Activated T-helper 2 cell treated with anti-CD3 and anti-CD28 coated beads, Interferon-gamma antibody, Interleukin-2, Interleukin-4, amounts not matched to agents 10 μg/mL and 5 μg/mL and 100 μg/mL, durations not matched to agents 14 hours and 24 hours and 36 hours (primary cell): ENCODE results near the gene KCNT2. TPM values are rescaled to one million over a fixed set of nuclear protein-coding genes. Genes with fewer than 3 reads are reported as not detected.
"Not testable (repeated sequence)": the region's sequence is repeated elsewhere in the genome, so short reads cannot be mapped to it uniquely, and the experiment has no call there.

ENCODE experiments used
- DNase-seq: peaks from one replicate; pipeline ENCODE4 v3.0.0; 2021; ENCODE audit warnings: low spot score
- H3K27ac Mint-ChIP-seq: one replicate; pipeline ENCODE4 v1.8.0; 2021; ENCODE audit warnings: mixed read lengths
- H3K27me3 Mint-ChIP-seq: one replicate; pipeline ENCODE4 v1.8.0; 2021; ENCODE audit warnings: low read depth, mixed read lengths
- H3K36me3 Mint-ChIP-seq: one replicate; pipeline ENCODE4 v1.8.0; 2021; ENCODE audit warnings: low read depth, mixed read lengths
- H3K4me1 Mint-ChIP-seq: one replicate; pipeline ENCODE4 v1.8.0; 2021; ENCODE audit warnings: low read depth, mixed read lengths
- H3K4me3 Mint-ChIP-seq: one replicate; pipeline ENCODE4 v1.8.0; 2021; ENCODE audit warnings: low read depth, mild to moderate bottlenecking, moderate library complexity, mixed read lengths
- H3K9me3 Mint-ChIP-seq: one replicate; pipeline ENCODE4 v1.8.0; 2021; ENCODE audit warnings: mixed read lengths
- intact Hi-C: fragments of 100-400 bp; cut with micrococcal nuclease; formaldehyde crosslinking; loops from one replicate; pipeline ENCODE4 v1.15.1; 2023
- total RNA-seq: library from RNA; stranded (reverse); gene quantifications from 2 replicates; pipeline ENCODE4 v1.2.3, GENCODE V29; 2022

Gene KCNT2
- total RNA-seq, 1 donor from 2014 or later = not detected

- Mint-ChIP-seq H3K4me3 (no peak overlapping the region), H3K27ac (no peak overlapping the region), H3K27me3 (no peaks in the 10 kb centered on the region), H3K4me1 (no peaks in the 10 kb centered on the region), H3K9me3 (no peaks in the 10 kb centered on the region), H3K36me3 (no peaks in the 10 kb centered on the region)
- DNase-seq = no peak
- intact Hi-C loops = no loop called here
Measured at GRCh38 chr1:196302420-196302819, 305.8 kb downstream of the KCNT2 start.

- intact Hi-C loops = no loop called here
- Mint-ChIP-seq H3K36me3 (no peaks in the 10 kb centered on the region), H3K27me3 (no peaks in the 10 kb centered on the region), H3K9me3 (no peaks in the 10 kb centered on the region), H3K27ac (no peak overlapping the region), H3K4me3 (no peak overlapping the region), H3K4me1 (no peaks in the 10 kb centered on the region)
- DNase-seq = no peak
Measured at GRCh38 chr1:196295766-196296165, 312.5 kb downstream of the KCNT2 start.

GRCh38 chr1:196278816-196279215 is 329.4 kb downstream of the KCNT2 start:
- no peaks in the 10 kb centered on the region for H3K9me3 Mint-ChIP-seq
- H3K4me1 Mint-ChIP-seq = no peaks in the 10 kb centered on the region
- no peaks in the 10 kb centered on the region for H3K27me3 Mint-ChIP-seq

GRCh38 chr1:196277860-196278259 is 330.4 kb downstream of the KCNT2 start:
- Mint-ChIP-seq H3K36me3 (no peaks in the 10 kb centered on the region), H3K4me3 (no peak overlapping the region), H3K27me3 (no peaks in the 10 kb centered on the region), H3K4me1 (no peaks in the 10 kb centered on the region), H3K9me3 (no peaks in the 10 kb centered on the region), H3K27ac (no peak overlapping the region)
- intact Hi-C loops = no loop called here
- no peak for DNase-seq

More at GRCh38 chr1:196278816-196279215, 329.4 kb downstream of the KCNT2 start:
- no peak overlapping the region for H3K27ac Mint-ChIP-seq
- DNase-seq = no peak
- intact Hi-C loops = no loop called here
- no peaks in the 10 kb centered on the region for H3K36me3 Mint-ChIP-seq
- H3K4me3 Mint-ChIP-seq = no peak overlapping the region

- Mint-ChIP-seq H3K36me3 (no peaks in the 10 kb centered on the region), H3K4me1 (no peaks in the 10 kb centered on the region), H3K27ac (no peak overlapping the region), H3K4me3 (no peak overlapping the region), H3K9me3 (no peaks in the 10 kb centered on the region), H3K27me3 (no peaks in the 10 kb centered on the region)
- DNase-seq = no peak
- intact Hi-C loops = no loop called here
Measured at GRCh38 chr1:196271212-196271947, 336.9 kb downstream of the KCNT2 start.

GRCh38 chr1:196263086-196263485 is 345.2 kb downstream of the KCNT2 start:
- DNase-seq, H3K9me3 Mint-ChIP-seq, intact Hi-C loops, H3K27me3 Mint-ChIP-seq, H3K36me3 Mint-ChIP-seq, H3K27ac Mint-ChIP-seq, H3K4me1 Mint-ChIP-seq, H3K4me3 Mint-ChIP-seq: not testable (repeated sequence)

- intact Hi-C loops = no loop called here
- Mint-ChIP-seq H3K27me3 (no peaks in the 10 kb centered on the region), H3K9me3 (no peaks in the 10 kb centered on the region), H3K36me3 (no peaks in the 10 kb centered on the region), H3K27ac (no peak overlapping the region), H3K4me3 (no peak overlapping the region), H3K4me1 (no peaks in the 10 kb centered on the region)
- DNase-seq = no peak
Measured at GRCh38 chr1:196260270-196260669, 348.0 kb downstream of the KCNT2 start.

- intact Hi-C loops = no loop called here
- Mint-ChIP-seq H3K36me3 (no peaks in the 10 kb centered on the region), H3K27me3 (no peaks in the 10 kb centered on the region), H3K4me1 (no peaks in the 10 kb centered on the region), H3K9me3 (no peaks in the 10 kb centered on the region), H3K4me3 (no peak overlapping the region), H3K27ac (no peak overlapping the region)
- DNase-seq = no peak
Measured at GRCh38 chr1:196259316-196259715, 348.9 kb downstream of the KCNT2 start.

- H3K36me3 Mint-ChIP-seq = no peaks in the 10 kb centered on the region
- intact Hi-C loops = no loop called here
- no peak for DNase-seq
- H3K9me3 Mint-ChIP-seq = no peaks in the 10 kb centered on the region
- H3K27me3 Mint-ChIP-seq = no peaks in the 10 kb centered on the region
- H3K27ac Mint-ChIP-seq = no peak overlapping the region
- H3K4me3 Mint-ChIP-seq = no peak overlapping the region
- no peaks in the 10 kb centered on the region for H3K4me1 Mint-ChIP-seq
Measured at GRCh38 chr1:196255762-196256161, 352.5 kb downstream of the KCNT2 start.

GRCh38 chr1:196229546-196229945 is 378.7 kb downstream of the KCNT2 start:
- no peak overlapping the region for H3K4me3 Mint-ChIP-seq
- H3K27ac Mint-ChIP-seq = no peak overlapping the region
- intact Hi-C loops = no loop called here
- no peaks in the 10 kb centered on the region for H3K36me3 Mint-ChIP-seq
- no peaks in the 10 kb centered on the region for H3K4me1 Mint-ChIP-seq
- no peaks in the 10 kb centered on the region for H3K27me3 Mint-ChIP-seq
- no peak for DNase-seq
- peaks cover 5% of the 10 kb centered on the region for H3K9me3 Mint-ChIP-seq

GRCh38 chr1:196214866-196215265 is 393.4 kb downstream of the KCNT2 start:
- H3K27me3 Mint-ChIP-seq = no peaks in the 10 kb centered on the region
- no peaks in the 10 kb centered on the region for H3K9me3 Mint-ChIP-seq

GRCh38 chr1:196209983-196210382 is 398.3 kb downstream of the KCNT2 start:
- intact Hi-C loops = no loop called here
- Mint-ChIP-seq H3K4me1 (no peaks in the 10 kb centered on the region), H3K27me3 (no peaks in the 10 kb centered on the region)

More at GRCh38 chr1:196214866-196215265, 393.4 kb downstream of the KCNT2 start:
- H3K27ac Mint-ChIP-seq = no peak overlapping the region
- no peaks in the 10 kb centered on the region for H3K4me1 Mint-ChIP-seq
- DNase-seq = no peak
- H3K36me3 Mint-ChIP-seq = no peaks in the 10 kb centered on the region
- intact Hi-C loops = no loop called here
- H3K4me3 Mint-ChIP-seq = no peak overlapping the region

GRCh38 chr1:196209265-196209664 is 399.0 kb downstream of the KCNT2 start:
- H3K27ac Mint-ChIP-seq = no peak overlapping the region
- intact Hi-C loops = no loop called here
- DNase-seq = no peak
- no peaks in the 10 kb centered on the region for H3K4me1 Mint-ChIP-seq
- H3K4me3 Mint-ChIP-seq = no peak overlapping the region
- no peaks in the 10 kb centered on the region for H3K9me3 Mint-ChIP-seq
- no peaks in the 10 kb centered on the region for H3K36me3 Mint-ChIP-seq
- no peaks in the 10 kb centered on the region for H3K27me3 Mint-ChIP-seq

More at GRCh38 chr1:196209983-196210382, 398.3 kb downstream of the KCNT2 start:
- Mint-ChIP-seq H3K27ac (no peak overlapping the region), H3K36me3 (no peaks in the 10 kb centered on the region), H3K9me3 (no peaks in the 10 kb centered on the region), H3K4me3 (no peak overlapping the region)
- DNase-seq = no peak
